Measurements from ENCODE around the gene GOLGA6L10.
"Not testable (repeated sequence)": the region's sequence is repeated elsewhere in the genome, so short reads cannot be mapped to it uniquely, and the experiment has no call there.

The GOLGA6L10 gene

GRCh38 chr15:82330921-82331320 is 18.4 kb downstream of the GOLGA6L10 start:
- H3K9ac ChIP-seq (ENCODE audit: low read length); H3K27ac ChIP-seq (ENCODE audit: low read depth, low read length); H3K9me3 ChIP-seq (ENCODE audit: insufficient read depth, low read length); H3K4me2 ChIP-seq (ENCODE audit: low read depth, low read length, poor library complexity, severe bottlenecking); H3K36me3 ChIP-seq (ENCODE audit: low read length); H3F3A ChIP-seq (ENCODE audit: insufficient read depth); H3K79me2 ChIP-seq (ENCODE audit: insufficient read depth, low read length); H3K9me2 ChIP-seq (replicated peaks; ENCODE audit: insufficient read depth, low read length); H4K20me1 ChIP-seq (ENCODE audit: low read depth, low read length); H3K4me3 ChIP-seq (ENCODE audit: insufficient read depth, low read length, poor library complexity, severe bottlenecking); H3K27me3 ChIP-seq (ENCODE audit: low read length); H2AFZ ChIP-seq (ENCODE audit: low read depth, low read length, severe bottlenecking): not testable (repeated sequence)

- not testable (repeated sequence) for H3K4me3 ChIP-seq (ENCODE audit: insufficient read depth, low read length, poor library complexity, severe bottlenecking); H2AFZ ChIP-seq (ENCODE audit: low read depth, low read length, severe bottlenecking); H3K9ac ChIP-seq (ENCODE audit: low read length); H3K9me3 ChIP-seq (ENCODE audit: insufficient read depth, low read length); H3K9me2 ChIP-seq (replicated peaks; ENCODE audit: insufficient read depth, low read length); H3K36me3 ChIP-seq (ENCODE audit: low read length); H3F3A ChIP-seq (ENCODE audit: insufficient read depth); H3K4me2 ChIP-seq (ENCODE audit: low read depth, low read length, poor library complexity, severe bottlenecking); H3K27me3 ChIP-seq (ENCODE audit: low read length); H3K27ac ChIP-seq (ENCODE audit: low read depth, low read length); H4K20me1 ChIP-seq (ENCODE audit: low read depth, low read length); H3K79me2 ChIP-seq (ENCODE audit: insufficient read depth, low read length)
Measured at GRCh38 chr15:82329039-82329438, 20.2 kb downstream of the GOLGA6L10 start.

- H2AFZ ChIP-seq (ENCODE audit: low read depth, low read length, severe bottlenecking); H3K4me2 ChIP-seq (ENCODE audit: low read depth, low read length, poor library complexity, severe bottlenecking); H4K20me1 ChIP-seq (ENCODE audit: low read depth, low read length): not testable (repeated sequence)
Measured at GRCh38 chr15:82327372-82327771, 21.9 kb downstream of the GOLGA6L10 start.

GRCh38 chr15:82326896-82327295 is 22.4 kb downstream of the GOLGA6L10 start:
- H3K4me2 ChIP-seq (ENCODE audit: low read depth, low read length, poor library complexity, severe bottlenecking); H3K27me3 ChIP-seq (ENCODE audit: low read length); H3K79me2 ChIP-seq (ENCODE audit: insufficient read depth, low read length); H3K27ac ChIP-seq (ENCODE audit: low read depth, low read length); H3K9me2 ChIP-seq (replicated peaks; ENCODE audit: insufficient read depth, low read length); H3K9me3 ChIP-seq (ENCODE audit: insufficient read depth, low read length); H4K20me1 ChIP-seq (ENCODE audit: low read depth, low read length); H3K4me3 ChIP-seq (ENCODE audit: insufficient read depth, low read length, poor library complexity, severe bottlenecking); H3K36me3 ChIP-seq (ENCODE audit: low read length); H2AFZ ChIP-seq (ENCODE audit: low read depth, low read length, severe bottlenecking); H3K9ac ChIP-seq (ENCODE audit: low read length); H3F3A ChIP-seq (ENCODE audit: insufficient read depth): not testable (repeated sequence)

More at GRCh38 chr15:82327372-82327771, 21.9 kb downstream of the GOLGA6L10 start:
- H3K36me3 ChIP-seq (ENCODE audit: low read length); H3K79me2 ChIP-seq (ENCODE audit: insufficient read depth, low read length); H3K9me2 ChIP-seq (replicated peaks; ENCODE audit: insufficient read depth, low read length); H3F3A ChIP-seq (ENCODE audit: insufficient read depth); H3K27ac ChIP-seq (ENCODE audit: low read depth, low read length); H3K4me3 ChIP-seq (ENCODE audit: insufficient read depth, low read length, poor library complexity, severe bottlenecking); H3K9me3 ChIP-seq (ENCODE audit: insufficient read depth, low read length); H3K9ac ChIP-seq (ENCODE audit: low read length); H3K27me3 ChIP-seq (ENCODE audit: low read length): not testable (repeated sequence)

GRCh38 chr15:82325646-82326045 is 23.6 kb downstream of the GOLGA6L10 start:
- H3K27me3 ChIP-seq (ENCODE audit: low read length); H2AFZ ChIP-seq (ENCODE audit: low read depth, low read length, severe bottlenecking); H3K9me2 ChIP-seq (replicated peaks; ENCODE audit: insufficient read depth, low read length); H3K79me2 ChIP-seq (ENCODE audit: insufficient read depth, low read length); H3K36me3 ChIP-seq (ENCODE audit: low read length); H3K9me3 ChIP-seq (ENCODE audit: insufficient read depth, low read length); H3K9ac ChIP-seq (ENCODE audit: low read length); H3F3A ChIP-seq (ENCODE audit: insufficient read depth); H4K20me1 ChIP-seq (ENCODE audit: low read depth, low read length); H3K4me2 ChIP-seq (ENCODE audit: low read depth, low read length, poor library complexity, severe bottlenecking); H3K27ac ChIP-seq (ENCODE audit: low read depth, low read length); H3K4me3 ChIP-seq (ENCODE audit: insufficient read depth, low read length, poor library complexity, severe bottlenecking): not testable (repeated sequence)

GRCh38 chr15:82324831-82325230 is 24.4 kb downstream of the GOLGA6L10 start:
- H3K79me2 ChIP-seq (ENCODE audit: insufficient read depth, low read length); H3K9ac ChIP-seq (ENCODE audit: low read length); H3K9me2 ChIP-seq (replicated peaks; ENCODE audit: insufficient read depth, low read length); H3K27ac ChIP-seq (ENCODE audit: low read depth, low read length); H3K4me3 ChIP-seq (ENCODE audit: insufficient read depth, low read length, poor library complexity, severe bottlenecking); H2AFZ ChIP-seq (ENCODE audit: low read depth, low read length, severe bottlenecking); H3K27me3 ChIP-seq (ENCODE audit: low read length); H3K36me3 ChIP-seq (ENCODE audit: low read length); H3K4me2 ChIP-seq (ENCODE audit: low read depth, low read length, poor library complexity, severe bottlenecking); H4K20me1 ChIP-seq (ENCODE audit: low read depth, low read length); H3K9me3 ChIP-seq (ENCODE audit: insufficient read depth, low read length); H3F3A ChIP-seq (ENCODE audit: insufficient read depth): not testable (repeated sequence)

GRCh38 chr15:82322488-82322887 is 26.8 kb downstream of the GOLGA6L10 start:
- H3K9me3 ChIP-seq (ENCODE audit: insufficient read depth, low read length); H4K20me1 ChIP-seq (ENCODE audit: low read depth, low read length); H3F3A ChIP-seq (ENCODE audit: insufficient read depth); H3K4me2 ChIP-seq (ENCODE audit: low read depth, low read length, poor library complexity, severe bottlenecking); H3K9ac ChIP-seq (ENCODE audit: low read length); H3K79me2 ChIP-seq (ENCODE audit: insufficient read depth, low read length); H3K36me3 ChIP-seq (ENCODE audit: low read length); H3K4me3 ChIP-seq (ENCODE audit: insufficient read depth, low read length, poor library complexity, severe bottlenecking); H2AFZ ChIP-seq (ENCODE audit: low read depth, low read length, severe bottlenecking); H3K27me3 ChIP-seq (ENCODE audit: low read length); H3K9me2 ChIP-seq (replicated peaks; ENCODE audit: insufficient read depth, low read length); H3K27ac ChIP-seq (ENCODE audit: low read depth, low read length): not testable (repeated sequence)

GRCh38 chr15:82320861-82321260 is 28.4 kb downstream of the GOLGA6L10 start:
- not testable (repeated sequence) for H3K27me3 ChIP-seq (ENCODE audit: low read length); H3K9ac ChIP-seq (ENCODE audit: low read length); H3K4me3 ChIP-seq (ENCODE audit: insufficient read depth, low read length, poor library complexity, severe bottlenecking); H4K20me1 ChIP-seq (ENCODE audit: low read depth, low read length); H3K79me2 ChIP-seq (ENCODE audit: insufficient read depth, low read length); H3F3A ChIP-seq (ENCODE audit: insufficient read depth); H3K36me3 ChIP-seq (ENCODE audit: low read length); H3K9me3 ChIP-seq (ENCODE audit: insufficient read depth, low read length); H2AFZ ChIP-seq (ENCODE audit: low read depth, low read length, severe bottlenecking); H3K9me2 ChIP-seq (replicated peaks; ENCODE audit: insufficient read depth, low read length); H3K27ac ChIP-seq (ENCODE audit: low read depth, low read length); H3K4me2 ChIP-seq (ENCODE audit: low read depth, low read length, poor library complexity, severe bottlenecking)
